ENCODE results near the gene ATP5F1C. TPM values are rescaled to one million over a fixed set of nuclear protein-coding genes. Genes with fewer than 3 reads are reported as not detected.

The ATP5F1C gene
- total RNA-seq, 4 donors from 2014 or later = 317 to 429 (median 402) TPM

DNA sequence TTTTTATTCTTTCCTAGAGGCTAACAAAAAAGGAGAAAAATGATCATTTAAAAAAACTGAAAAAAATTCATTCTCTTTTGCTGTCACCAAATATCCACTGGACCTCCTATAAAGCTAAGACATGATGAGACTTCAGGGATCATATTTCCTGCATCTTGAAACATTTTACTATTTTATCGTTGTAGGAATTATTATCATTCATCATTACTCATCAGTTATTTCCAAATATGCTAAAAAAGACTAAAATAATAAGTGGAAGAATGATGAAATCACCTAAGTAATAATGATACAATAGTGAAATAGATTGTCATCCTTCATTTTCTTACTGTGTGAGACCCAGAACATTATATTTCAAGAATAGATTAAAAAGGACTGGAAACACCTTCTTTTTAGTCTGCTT, 58.6 kb downstream of the ATP5F1C start:
- Histone ChIP-seq H3K27me3 (no peaks in the 10 kb centered on the region), H3K36me3 (no peaks in the 10 kb centered on the region), H3K4me1 (peaks cover 0 to 6% of the 10 kb centered on the region in 2 donors), H3K9me3 (no peaks in the 10 kb centered on the region), H3K4me3 (no peak overlapping the region), H3K27ac (no peak overlapping the region)
- intact Hi-C loops (cut with DNase I; ENCODE audit: low total_unique reads) = no loop called here
- ATAC-seq = no peak
- no peak for TF ChIP-seq POLR2A (IDR thresholded peaks at IDR 0.05)
- TF ChIP-seq, protein P1, sequence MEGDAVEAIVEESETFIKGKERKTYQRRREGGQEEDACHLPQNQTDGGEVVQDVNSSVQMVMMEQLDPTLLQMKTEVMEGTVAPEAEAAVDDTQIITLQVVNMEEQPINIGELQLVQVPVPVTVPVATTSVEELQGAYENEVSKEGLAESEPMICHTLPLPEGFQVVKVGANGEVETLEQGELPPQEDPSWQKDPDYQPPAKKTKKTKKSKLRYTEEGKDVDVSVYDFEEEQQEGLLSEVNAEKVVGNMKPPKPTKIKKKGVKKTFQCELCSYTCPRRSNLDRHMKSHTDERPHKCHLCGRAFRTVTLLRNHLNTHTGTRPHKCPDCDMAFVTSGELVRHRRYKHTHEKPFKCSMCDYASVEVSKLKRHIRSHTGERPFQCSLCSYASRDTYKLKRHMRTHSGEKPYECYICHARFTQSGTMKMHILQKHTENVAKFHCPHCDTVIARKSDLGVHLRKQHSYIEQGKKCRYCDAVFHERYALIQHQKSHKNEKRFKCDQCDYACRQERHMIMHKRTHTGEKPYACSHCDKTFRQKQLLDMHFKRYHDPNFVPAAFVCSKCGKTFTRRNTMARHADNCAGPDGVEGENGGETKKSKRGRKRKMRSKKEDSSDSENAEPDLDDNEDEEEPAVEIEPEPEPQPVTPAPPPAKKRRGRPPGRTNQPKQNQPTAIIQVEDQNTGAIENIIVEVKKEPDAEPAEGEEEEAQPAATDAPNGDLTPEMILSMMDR (IDR thresholded peaks at IDR 0.05 in 4 of 5, conservative IDR thresholded peaks at IDR 0.05 in 1 of 5) = no peak
- in situ Hi-C loops (cut with MboI; ENCODE audit: low sequenced_read_pairs in 4 of 4) = no loop called here
- DNase-seq = no peak

- in situ Hi-C loops (cut with MboI; ENCODE audit: low sequenced_read_pairs in 4 of 4) = no loop called here
- H3K36me3 ChIP-seq = no peaks in the 10 kb centered on the region
These were observed 65.4 kb downstream of the ATP5F1C start for GRCh38 chr10:7853226-7853842.

DNA sequence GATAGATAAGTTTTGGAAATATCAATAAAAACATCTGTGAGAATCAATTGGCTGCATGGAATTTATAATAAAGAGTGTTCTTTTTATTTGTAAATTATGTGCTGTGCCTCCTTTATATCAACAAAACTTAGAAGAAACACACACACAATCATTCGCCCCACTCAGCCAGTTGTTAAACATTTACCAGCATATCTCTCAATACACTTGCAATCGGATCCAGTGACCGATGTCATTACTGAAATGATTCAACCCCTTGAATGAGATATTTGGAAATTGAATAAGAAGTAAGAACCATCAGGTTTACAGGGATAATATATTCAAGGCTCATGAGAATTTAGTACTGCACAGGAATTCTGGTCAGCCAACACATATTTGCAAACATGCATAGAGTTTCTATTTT, 65.9 kb downstream of the ATP5F1C start:
- Histone ChIP-seq H3K27me3 (no peaks in the 10 kb centered on the region), H3K4me1 (peaks cover 0 to 3% of the 10 kb centered on the region in 2 donors), H3K36me3 (no peaks in the 10 kb centered on the region), H3K4me3 (no peak overlapping the region), H3K27ac (no peak overlapping the region), H3K9me3 (no peaks in the 10 kb centered on the region)
- in situ Hi-C loops (cut with MboI; ENCODE audit: low sequenced_read_pairs in 4 of 4) = no loop called here
- no peak for DNase-seq
- intact Hi-C loops (cut with DNase I; ENCODE audit: low total_unique reads) = no loop called here
- TF ChIP-seq, protein P1 (IDR thresholded peaks at IDR 0.05 in 4 of 5, conservative IDR thresholded peaks at IDR 0.05 in 1 of 5) = no peak
- TF ChIP-seq POLR2A (IDR thresholded peaks at IDR 0.05) = no peak
- ATAC-seq = no peak

More at GRCh38 chr10:7853226-7853842, 65.4 kb downstream of the ATP5F1C start:
- H3K27me3 ChIP-seq = no peaks in the 10 kb centered on the region
- no peaks in the 10 kb centered on the region for H3K9me3 ChIP-seq
- no peak for DNase-seq
- no peak overlapping the region for H3K27ac ChIP-seq
- no peak for ATAC-seq
- H3K4me1 ChIP-seq = peaks cover 0 to 8% of the 10 kb centered on the region in 2 donors
- H3K4me3 ChIP-seq = no peak overlapping the region
- intact Hi-C loops (cut with DNase I; ENCODE audit: low total_unique reads) = no loop called here
- TF ChIP-seq, protein P1 (IDR thresholded peaks at IDR 0.05 in 4 of 5, conservative IDR thresholded peaks at IDR 0.05 in 1 of 5) = no peak
- TF ChIP-seq POLR2A (IDR thresholded peaks at IDR 0.05) = no peak

GRCh38 chr10:7855205-7855604, 67.2 kb downstream of the ATP5F1C start:
- Histone ChIP-seq H3K4me1 (peaks cover 0 to 2% of the 10 kb centered on the region in 2 donors), H3K9me3 (no peaks in the 10 kb centered on the region), H3K27me3 (no peaks in the 10 kb centered on the region), H3K4me3 (no peak overlapping the region), H3K27ac (no peak overlapping the region), H3K36me3 (no peaks in the 10 kb centered on the region)
- ATAC-seq (no peak), DNase-seq (no peak)
- no peak for TF ChIP-seq POLR2A (IDR thresholded peaks at IDR 0.05)
- TF ChIP-seq, protein P1 (IDR thresholded peaks at IDR 0.05 in 4 of 5, conservative IDR thresholded peaks at IDR 0.05 in 1 of 5) = no peak
- in situ Hi-C loops (cut with MboI; ENCODE audit: low sequenced_read_pairs in 4 of 4) = no loop called here
- intact Hi-C loops (cut with DNase I; ENCODE audit: low total_unique reads) = no loop called here

GRCh38 chr10:7856678-7857077, 68.7 kb downstream of the ATP5F1C start:
- no peak overlapping the region for H3K27ac ChIP-seq
- in situ Hi-C loops (cut with MboI; ENCODE audit: low sequenced_read_pairs in 4 of 4) = no loop called here

More at GRCh38 chr10:7856678-7857077, 68.7 kb downstream of the ATP5F1C start:
- no peak for DNase-seq
- H3K9me3 ChIP-seq = peaks cover 0 to 6% (median 3%) of the 10 kb centered on the region in 3 donors
- intact Hi-C loops (cut with DNase I; ENCODE audit: low total_unique reads) = no loop called here
- no peak for ATAC-seq
- TF ChIP-seq, protein P1 (IDR thresholded peaks at IDR 0.05 in 4 of 5, conservative IDR thresholded peaks at IDR 0.05 in 1 of 5) = no peak
- H3K36me3 ChIP-seq = no peaks in the 10 kb centered on the region
- H3K4me1 ChIP-seq = peaks cover 0 to 2% of the 10 kb centered on the region in 2 donors
- no peak overlapping the region for H3K4me3 ChIP-seq
- H3K27me3 ChIP-seq = no peaks in the 10 kb centered on the region
